ACC112 (cell line): Measurements from ENCODE around the gene SSU72.
"Not testable (repeated sequence)": the region's sequence is repeated elsewhere in the genome, so short reads cannot be mapped to it uniquely, and the experiment has no call there.

Source experiments
- H2AFZ ChIP-seq: fragments of 200-600 bp; sonication (generic); one replicate; pipeline ENCODE4 v1.6.0; 2017; ENCODE audit warnings: antibody characterized with exemption, low read length; ENCODE audit not compliant: unreplicated experiment
- H3K27ac ChIP-seq: fragments of 200-600 bp; sonication (generic); 2 replicates; pipeline ENCODE4 v1.5.1; 2014; ENCODE audit warnings: low read depth, mild to moderate bottlenecking, antibody characterized with exemption, low read length, moderate library complexity
- H3K27me3 ChIP-seq: fragments of 200-600 bp; sonication (generic); 2 replicates; pipeline ENCODE4 v1.6.1; 2014; ENCODE audit warnings: mild to moderate bottlenecking, antibody characterized with exemption, low read length, moderate library complexity, mixed read lengths; ENCODE audit not compliant: insufficient read depth
- H3K36me3 ChIP-seq: fragments of 200-600 bp; sonication (generic); 2 replicates; pipeline ENCODE4 v1.6.1; 2016; ENCODE audit warnings: mild to moderate bottlenecking, antibody characterized with exemption, low read length, moderate library complexity, mixed read lengths; ENCODE audit not compliant: insufficient read depth
- H3K4me1 ChIP-seq: fragments of 200-600 bp; sonication (generic); one replicate; pipeline ENCODE4 v1.6.1; 2016; ENCODE audit warnings: low read length, mixed read lengths; ENCODE audit not compliant: insufficient read depth, unreplicated experiment, control insufficient read depth
- H3K4me3 ChIP-seq: fragments of 200-600 bp; sonication (generic); 2 replicates; pipeline ENCODE4 v1.5.1; 2014; ENCODE audit warnings: mild to moderate bottlenecking, low read depth, low read length
- H3K79me2 ChIP-seq: fragments of 200-600 bp; sonication (generic); one replicate; pipeline ENCODE4 v1.6.0; 2016; ENCODE audit warnings: low read length; ENCODE audit not compliant: control insufficient read depth, unreplicated experiment, insufficient read depth

SSU72 gene

DNA sequence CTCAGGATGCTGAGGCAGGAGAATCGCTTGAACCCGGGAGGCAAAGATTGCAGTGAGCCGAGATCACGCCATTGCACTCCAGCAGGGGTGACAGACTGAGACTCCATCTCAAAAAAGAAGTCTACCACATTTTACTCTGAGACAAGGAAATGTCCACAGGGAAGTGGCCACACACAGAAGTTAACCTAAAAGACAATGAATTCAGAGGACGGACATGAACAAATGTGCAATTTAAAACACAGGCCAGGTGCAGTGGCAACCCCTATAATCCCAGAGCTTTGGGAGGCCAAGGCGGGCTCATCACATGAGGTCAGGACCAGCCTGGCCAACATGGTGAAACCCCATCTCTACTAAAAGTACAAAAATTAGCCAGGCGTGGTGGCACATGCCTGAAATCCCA, 17.0 kb downstream of the SSU72 start:
- not testable (repeated sequence) for H3K4me3 ChIP-seq, H2AFZ ChIP-seq, H3K27me3 ChIP-seq, H3K27ac ChIP-seq
- peaks cover 11% of the 10 kb centered on the region; the same call in 1 of the 2 replicates for H3K36me3 ChIP-seq
- peaks cover 11% of the 10 kb centered on the region for H3K4me1 ChIP-seq
- H3K79me2 ChIP-seq: peaks cover 24% of the 10 kb centered on the region

- peaks cover 11% of the 10 kb centered on the region for H3K4me1 ChIP-seq
- H3K79me2 ChIP-seq: peaks cover 21% of the 10 kb centered on the region
- not testable (repeated sequence) for H3K27me3 ChIP-seq, H3K4me3 ChIP-seq, H2AFZ ChIP-seq, H3K36me3 ChIP-seq, H3K27ac ChIP-seq
Observed at GRCh38 chr1:1556961-1557360, 17.7 kb downstream of the SSU72 start.

GRCh38 chr1:1556505-1556904, 18.2 kb downstream of the SSU72 start:
- no peak overlapping the region for H3K4me3 ChIP-seq
- H3K27me3 ChIP-seq: no peaks in the 10 kb centered on the region
- peaks cover 18% of the 10 kb centered on the region for H3K79me2 ChIP-seq
- H3K27ac ChIP-seq: no peak overlapping the region
- no peak overlapping the region for H2AFZ ChIP-seq
- peaks cover 11% of the 10 kb centered on the region for H3K4me1 ChIP-seq
- peaks cover 5% of the 10 kb centered on the region; the same call in 1 of the 2 replicates for H3K36me3 ChIP-seq

- Histone ChIP-seq H3K4me3 (no peak overlapping the region), H2AFZ (no peak overlapping the region), H3K27me3 (no peaks in the 10 kb centered on the region), H3K79me2 (peaks cover 12% of the 10 kb centered on the region), H3K4me1 (peaks cover 11% of the 10 kb centered on the region), H3K27ac (0 out of 2 replicates have a peak overlapping the region, but pooled peaks have one; percentile 1), H3K36me3 (peaks cover under 1% of the 10 kb centered on the region; the same call in 1 of the 2 replicates)
Observed at GRCh38 chr1:1554926-1555915, 19.4 kb downstream of the SSU72 start.

DNA sequence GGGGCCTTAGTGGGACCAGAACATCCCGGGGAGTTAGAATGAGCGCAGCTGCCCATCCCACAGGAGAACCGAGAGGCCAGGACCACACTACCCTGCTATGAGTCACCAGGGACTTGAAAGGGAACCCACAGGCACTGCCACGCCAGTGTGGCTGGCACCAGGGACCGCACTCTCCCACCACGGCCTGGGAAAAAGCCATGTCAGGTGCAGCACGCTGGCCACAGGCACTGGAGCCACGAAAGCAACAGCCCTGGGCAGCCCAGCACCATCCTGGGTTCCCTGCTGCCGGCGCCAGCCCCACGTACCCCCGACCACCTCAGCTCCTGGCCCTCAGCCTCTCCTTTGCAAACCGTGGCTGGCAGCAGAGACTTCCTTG, 20.1 kb downstream of the SSU72 start:
- H2AFZ ChIP-seq: no peak overlapping the region
- 0 out of 2 replicates have a peak overlapping the region, but pooled peaks have one; percentile 1 for H3K27ac ChIP-seq
- peaks cover 9% of the 10 kb centered on the region for H3K79me2 ChIP-seq

DNA sequence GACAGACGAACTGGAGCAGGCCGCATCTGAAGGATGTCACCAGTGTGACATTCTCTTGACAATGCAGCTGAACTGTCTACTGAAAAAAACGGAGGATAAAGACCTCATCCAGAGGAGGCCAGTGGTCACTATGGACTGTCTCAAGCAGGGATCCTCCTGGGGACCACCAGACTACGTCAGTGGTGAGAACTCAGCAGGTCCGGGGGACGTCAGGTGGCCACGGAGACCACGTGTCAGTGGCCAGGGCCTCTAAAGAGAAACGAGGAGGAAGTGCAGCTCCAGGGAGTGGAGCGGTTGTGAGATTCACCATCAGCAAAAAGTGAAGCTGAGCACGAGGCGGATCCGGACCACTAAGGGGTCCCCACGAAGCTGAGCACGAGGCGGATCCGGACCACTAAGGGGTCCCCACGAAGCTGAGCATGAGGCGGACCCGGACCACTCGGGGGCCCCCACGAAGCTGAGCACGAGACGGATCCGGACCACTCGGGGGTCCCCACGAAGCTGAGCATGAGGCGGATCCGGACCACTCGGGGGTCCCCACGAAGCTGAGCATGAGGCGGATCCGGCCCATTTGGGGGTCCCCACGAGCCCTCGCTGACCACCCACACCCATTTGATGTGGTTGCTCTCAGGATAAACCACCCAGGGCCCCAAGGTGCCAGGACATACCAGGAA, 20.7 kb downstream of the SSU72 start:
- H3K4me3 ChIP-seq: no peak overlapping the region
- H3K79me2 ChIP-seq: peaks cover 9% of the 10 kb centered on the region
- no peak overlapping the region for H3K27ac ChIP-seq
- H3K27me3 ChIP-seq: no peaks in the 10 kb centered on the region
- no peaks in the 10 kb centered on the region for H3K36me3 ChIP-seq
- H2AFZ ChIP-seq: no peak overlapping the region
- peaks cover 11% of the 10 kb centered on the region for H3K4me1 ChIP-seq

More for the DNA sequence above, 20.1 kb downstream of the SSU72 start:
- Histone ChIP-seq H3K36me3 (no peaks in the 10 kb centered on the region), H3K27me3 (no peaks in the 10 kb centered on the region), H3K4me3 (no peak overlapping the region), H3K4me1 (peaks cover 11% of the 10 kb centered on the region)

GRCh38 chr1:1552263-1552639, 22.4 kb downstream of the SSU72 start:
- H3K36me3 ChIP-seq: no peaks in the 10 kb centered on the region
- no peak overlapping the region for H3K4me3 ChIP-seq
- peaks cover 9% of the 10 kb centered on the region for H3K79me2 ChIP-seq
- no peak overlapping the region for H3K27ac ChIP-seq
- peaks cover 11% of the 10 kb centered on the region for H3K4me1 ChIP-seq
- no peaks in the 10 kb centered on the region for H3K27me3 ChIP-seq
- H2AFZ ChIP-seq: no peak overlapping the region

DNA sequence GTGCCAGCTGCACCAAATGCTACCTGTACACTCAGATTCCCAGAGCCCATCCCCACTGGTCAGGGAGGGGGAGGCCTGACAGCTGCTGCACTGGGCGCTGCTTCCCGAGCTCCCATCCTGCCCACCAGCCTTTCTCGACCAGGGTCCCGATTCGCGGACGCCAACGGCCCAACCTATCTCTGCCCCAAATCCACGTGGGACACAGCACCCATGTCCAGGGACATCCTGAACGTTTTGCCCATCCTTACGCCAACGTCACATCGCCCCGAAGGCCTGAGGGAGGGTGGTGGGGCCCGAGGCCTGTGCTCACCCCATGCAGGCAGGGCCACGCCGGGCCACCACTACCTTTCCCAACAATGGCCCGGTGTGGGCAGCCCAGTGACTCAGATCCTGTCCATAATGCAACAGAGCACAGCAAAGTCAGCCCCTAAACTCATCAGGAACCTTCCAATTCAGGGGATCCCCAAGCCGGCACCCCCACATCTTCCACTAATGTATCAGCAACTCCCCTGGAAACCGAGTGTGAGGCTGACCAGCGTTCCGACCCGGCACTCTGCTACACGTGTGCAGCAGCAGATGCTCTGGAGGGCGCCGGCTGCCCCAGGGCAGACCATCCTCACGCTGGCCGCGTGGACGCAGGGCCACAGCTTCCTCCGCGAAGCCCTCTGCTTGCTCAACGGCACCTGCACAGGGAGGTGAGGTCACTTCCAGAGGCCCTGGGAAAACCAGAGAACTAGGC, 23.0 kb downstream of the SSU72 start:
- H3K27me3 ChIP-seq: no peaks in the 10 kb centered on the region
- peaks cover 11% of the 10 kb centered on the region for H3K4me1 ChIP-seq
- H3K4me3 ChIP-seq: no peak overlapping the region
- H3K27ac ChIP-seq: no peak overlapping the region
- H3K36me3 ChIP-seq: no peaks in the 10 kb centered on the region
- peaks cover 9% of the 10 kb centered on the region for H3K79me2 ChIP-seq
- no peak overlapping the region for H2AFZ ChIP-seq

- H3K79me2 ChIP-seq: peaks cover 9% of the 10 kb centered on the region
- no peak overlapping the region for H3K27ac ChIP-seq
- no peak overlapping the region for H2AFZ ChIP-seq
- peaks cover 11% of the 10 kb centered on the region for H3K4me1 ChIP-seq
- no peaks in the 10 kb centered on the region for H3K36me3 ChIP-seq
- no peak overlapping the region for H3K4me3 ChIP-seq
- H3K27me3 ChIP-seq: no peaks in the 10 kb centered on the region
Observed at GRCh38 chr1:1550591-1551432, 23.9 kb downstream of the SSU72 start.

DNA sequence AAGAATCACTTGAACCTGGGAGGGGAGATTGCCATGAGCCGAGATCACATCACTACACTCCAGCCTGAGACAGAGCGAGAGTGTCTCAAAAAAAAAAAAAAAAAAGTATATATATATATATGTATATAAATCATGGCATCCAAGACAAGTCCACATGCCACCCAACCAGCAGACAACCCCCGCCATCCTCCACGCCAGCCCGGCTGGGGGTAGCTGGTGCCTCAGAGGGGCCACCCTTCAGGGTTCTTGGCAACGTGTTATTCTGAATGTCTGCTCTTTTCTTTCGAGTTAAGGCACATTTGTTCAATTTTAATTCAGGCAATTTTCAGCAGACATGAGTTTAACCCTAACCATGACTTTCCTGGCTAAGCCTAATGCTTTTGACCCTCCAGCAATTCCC, 24.6 kb downstream of the SSU72 start:
- H2AFZ ChIP-seq: no peak overlapping the region
- H3K36me3 ChIP-seq: no peaks in the 10 kb centered on the region
- H3K79me2 ChIP-seq: peaks cover 9% of the 10 kb centered on the region
- H3K27ac ChIP-seq: no peak overlapping the region
- H3K27me3 ChIP-seq: no peaks in the 10 kb centered on the region
- H3K4me1 ChIP-seq: peaks cover 7% of the 10 kb centered on the region
- H3K4me3 ChIP-seq: no peak overlapping the region
